ENCODE measurements around the gene DNASE1L1. TPM values are rescaled to one million over a fixed set of nuclear protein-coding genes. Genes with fewer than 3 reads are reported as not detected.
A peak's percentile ranks its signal among the peaks of the same experiment; 100 is the strongest.

The DNASE1L1 gene
- total RNA-seq, 1 donor from 2014 or later: 52.5 TPM

- H3K9me3 ChIP-seq: no peaks in the 10 kb centered on the region
- no peak for TF ChIP-seq CTCF (IDR thresholded peaks at IDR 0.05)
- peaks cover 0 to 9% of the 10 kb centered on the region in 2 donors for H3K4me1 ChIP-seq
- peak overlapping the region; percentile 60 to 82 for H3K4me3 ChIP-seq
- peak in 1 of 2 donors; percentile 79 for DNase-seq (ENCODE audit: low spot score in 2 of 2)
- no peaks in the 10 kb centered on the region for H3K27me3 ChIP-seq
- peaks cover 0 to 3% of the 10 kb centered on the region in 2 donors for H3K36me3 ChIP-seq
- intact Hi-C loops (cut with DNase I): loop anchor here (1.0 to 5.0 kb wide), 2 partner anchors 16 to 65 kb away; partner anchors contain the start of genes ATP6AP1 and LAGE3
- peak overlapping the region; percentile 89 to 91 for H3K27ac ChIP-seq
Observed at GRCh38 chrX:154411981-154412340, 2.9 kb upstream of the DNASE1L1 start.

- H3K4me3 ChIP-seq: peak overlapping the region; percentile 27 to 58
- DNase-seq (ENCODE audit: low spot score in 2 of 2): peak in 1 of 2 donors; percentile 63
- H3K36me3 ChIP-seq: peaks cover 0 to 3% of the 10 kb centered on the region in 2 donors
- no peak for TF ChIP-seq CTCF (IDR thresholded peaks at IDR 0.05)
- H3K27ac ChIP-seq: peak overlapping the region; percentile 85 to 88
- intact Hi-C loops (cut with DNase I): loop anchor here (5.0 kb wide), 1 partner anchor 34 kb away; the partner anchor contains the start of gene FAM50A
- H3K9me3 ChIP-seq: no peaks in the 10 kb centered on the region
- no peaks in the 10 kb centered on the region for H3K27me3 ChIP-seq
- peaks cover 0 to 9% of the 10 kb centered on the region in 2 donors for H3K4me1 ChIP-seq
Observed at GRCh38 chrX:154408659-154409221, 314 bp downstream of the DNASE1L1 start.

DNA sequence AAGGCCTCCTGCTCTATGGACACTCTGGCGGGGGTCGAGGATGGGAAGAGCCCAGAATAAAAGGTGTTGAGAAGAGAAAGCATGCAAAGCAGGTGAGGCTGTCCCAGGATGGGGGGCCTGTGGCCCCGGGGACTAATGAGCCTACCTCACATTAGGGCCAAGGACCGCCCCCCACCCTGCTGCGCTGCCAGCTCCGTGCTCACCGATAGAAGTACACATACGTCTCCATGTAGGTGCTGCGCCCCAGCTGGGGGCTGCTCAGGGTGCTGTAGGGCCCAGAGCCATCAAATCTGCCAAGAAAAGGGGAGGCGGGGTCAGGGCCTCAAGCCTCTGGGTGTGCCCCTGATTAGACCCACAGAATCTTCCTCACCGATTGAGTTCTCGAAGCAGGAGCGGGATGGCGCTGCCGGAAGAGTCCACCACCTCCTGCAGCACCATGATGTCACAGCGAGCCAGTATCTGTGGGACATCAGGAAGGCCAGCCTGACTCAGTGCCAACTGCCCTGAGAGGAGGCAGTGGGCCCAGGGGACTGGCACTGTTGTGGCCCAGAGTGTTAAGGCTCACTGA, 4.3 kb downstream of the DNASE1L1 start:
- H3K9me3 ChIP-seq: no peaks in the 10 kb centered on the region
- TF ChIP-seq CTCF (IDR thresholded peaks at IDR 0.05): no peak
- H3K4me1 ChIP-seq: peaks cover 0 to 13% of the 10 kb centered on the region in 2 donors
- peaks cover 6 to 12% of the 10 kb centered on the region in 2 donors for H3K36me3 ChIP-seq
- no peak overlapping the region for H3K27ac ChIP-seq
- peak in 1 of 2 donors; percentile 62 for DNase-seq (ENCODE audit: low spot score in 2 of 2)
- H3K4me3 ChIP-seq: no peak overlapping the region
- no peaks in the 10 kb centered on the region for H3K27me3 ChIP-seq
- intact Hi-C loops (cut with DNase I): loop anchor here (5.0 kb wide), 1 partner anchor 38 kb away; the partner anchor contains the start of gene FAM50A

DNA sequence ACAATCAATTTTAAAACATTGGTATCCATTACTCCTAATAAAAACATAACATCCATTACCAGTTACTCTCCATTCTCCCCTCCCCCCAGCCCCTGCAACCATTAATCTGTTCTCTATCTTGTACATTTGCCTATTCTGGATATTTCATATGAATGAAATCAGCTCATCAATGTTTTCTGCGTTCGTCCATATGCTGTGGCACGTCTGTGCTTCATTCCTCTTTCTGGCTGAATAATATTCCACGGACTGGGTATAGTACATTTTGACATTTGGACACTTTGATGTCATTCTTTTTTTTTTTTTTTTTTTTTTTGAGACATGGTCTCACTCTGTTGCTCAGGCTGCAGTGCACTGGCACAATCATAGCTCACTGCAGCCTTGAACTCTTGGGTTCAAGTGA, 5.2 kb downstream of the DNASE1L1 start:
- Histone ChIP-seq H3K36me3 (peaks cover 10 to 19% of the 10 kb centered on the region in 2 donors), H3K4me3 (no peak overlapping the region), H3K9me3 (no peaks in the 10 kb centered on the region), H3K4me1 (peaks cover 0 to 11% of the 10 kb centered on the region in 2 donors), H3K27ac (no peak overlapping the region), H3K27me3 (no peaks in the 10 kb centered on the region)
- DNase-seq (ENCODE audit: low spot score in 2 of 2): no peak
- intact Hi-C loops (cut with DNase I): no loop called here
- TF ChIP-seq CTCF (IDR thresholded peaks at IDR 0.05): no peak

GRCh38 chrX:154403192-154403591, 5.9 kb downstream of the DNASE1L1 start:
- TF ChIP-seq CTCF (IDR thresholded peaks at IDR 0.05): no peak
- Histone ChIP-seq H3K27me3 (no peaks in the 10 kb centered on the region), H3K4me1 (peaks cover 0 to 8% of the 10 kb centered on the region in 2 donors), H3K36me3 (peaks cover 10 to 19% of the 10 kb centered on the region in 2 donors), H3K27ac (no peak overlapping the region), H3K9me3 (no peaks in the 10 kb centered on the region), H3K4me3 (no peak overlapping the region)
- intact Hi-C loops (cut with DNase I): no loop called here
- peak in 1 of 2 donors; percentile 58 for DNase-seq (ENCODE audit: low spot score in 2 of 2)
